H9 (cell line): Measurements from ENCODE around the gene NUTM2D. TPM values are rescaled to one million over a fixed set of nuclear protein-coding genes. Genes with fewer than 3 reads are reported as not detected.
"Not testable (repeated sequence)": the region's sequence is repeated elsewhere in the genome, so short reads cannot be mapped to it uniquely, and the experiment has no call there.

Experiments used
- DNase-seq: peaks from one replicate; pipeline ENCODE4 v3.0.0-alpha.2; 2017
- H2AFZ ChIP-seq: one replicate; pipeline ENCODE4 v1.6.1; 2013; ENCODE audit warnings: mild to moderate bottlenecking, low read length, control low read depth, moderate library complexity
- H2AK5ac ChIP-seq: 2 replicates; pipeline ENCODE4 v1.6.1; 2013; ENCODE audit warnings: low read length, control low read depth, mixed read lengths; ENCODE audit not compliant: insufficient read length
- H2BK120ac ChIP-seq: one replicate; pipeline ENCODE4 v1.6.1; 2013; ENCODE audit warnings: low read depth, mild to moderate bottlenecking, low read length, control low read depth, inconsistent platforms; ENCODE audit not compliant: poor library complexity, severe bottlenecking
- H2BK12ac ChIP-seq: 2 replicates; pipeline ENCODE4 v1.6.1; 2013; ENCODE audit warnings: low read length, control low read depth, mixed read lengths, low read depth; ENCODE audit not compliant: insufficient read length
- H2BK15ac ChIP-seq: 2 replicates; pipeline ENCODE4 v1.6.1; 2013; ENCODE audit warnings: low read depth, low read length, control low read depth
- H2BK20ac ChIP-seq: one replicate; pipeline ENCODE4 v1.6.1; 2013; ENCODE audit warnings: low read depth, mild to moderate bottlenecking, low read length, control low read depth, inconsistent platforms; ENCODE audit not compliant: poor library complexity, severe bottlenecking
- H2BK5ac ChIP-seq: 2 replicates; pipeline ENCODE4 v1.6.1; 2013; ENCODE audit warnings: low read length, control low read depth, mixed read lengths; ENCODE audit not compliant: insufficient read length
- H3K14ac ChIP-seq: 2 replicates; pipeline ENCODE4 v1.6.1; 2013; ENCODE audit warnings: low read length, control low read depth; ENCODE audit not compliant: insufficient read depth
- H3K18ac ChIP-seq: 2 replicates; pipeline ENCODE4 v1.6.1; 2013; ENCODE audit warnings: low read depth, mild to moderate bottlenecking, mixed read lengths, low read length, control low read depth; ENCODE audit not compliant: insufficient read length
- H3K23ac ChIP-seq: 2 replicates; pipeline ENCODE4 v1.6.1; 2013; ENCODE audit warnings: low read length, control low read depth, mixed read lengths, low read depth; ENCODE audit not compliant: insufficient read length
- H3K23me2 ChIP-seq: 2 replicates; pipeline ENCODE4 v1.6.1; 2013; ENCODE audit warnings: low read depth, mild to moderate bottlenecking, mixed read lengths, low read length, control low read depth; ENCODE audit not compliant: insufficient read length, poor library complexity, severe bottlenecking
- H3K27ac ChIP-seq: 2 replicates; pipeline ENCODE4 v1.5.1; 2013; ENCODE audit warnings: low read length, control low read depth, mixed read lengths, low read depth; ENCODE audit not compliant: insufficient read length
- H3K27me3 ChIP-seq: 2 replicates; pipeline ENCODE4 v1.6.1; 2013; ENCODE audit warnings: low read length, control low read depth, inconsistent platforms; ENCODE audit not compliant: insufficient read depth
- H3K4ac ChIP-seq: 2 replicates; pipeline ENCODE4 v1.6.1; 2013; ENCODE audit warnings: low read depth, mild to moderate bottlenecking, control low read depth, inconsistent platforms, low read length, moderate library complexity
- H3K4me1 ChIP-seq: 2 replicates; pipeline ENCODE4 v1.6.1; 2013; ENCODE audit warnings: low read length, control low read depth, inconsistent platforms; ENCODE audit not compliant: insufficient read depth
- H3K4me2 ChIP-seq: 2 replicates; pipeline ENCODE4 v1.6.1; 2013; ENCODE audit warnings: low read length, control low read depth, mixed read lengths; ENCODE audit not compliant: insufficient read length, insufficient read depth
- H3K56ac ChIP-seq: 2 replicates; pipeline ENCODE4 v1.6.1; 2013; ENCODE audit warnings: low read depth, mild to moderate bottlenecking, mixed read lengths, low read length, control low read depth; ENCODE audit not compliant: insufficient read length
- H3K79me1 ChIP-seq: 2 replicates; pipeline ENCODE4 v1.6.1; 2013; ENCODE audit warnings: low read depth, mild to moderate bottlenecking, moderate library complexity, low read length, control low read depth, inconsistent platforms; ENCODE audit not compliant: insufficient read depth, poor library complexity, severe bottlenecking
- H3K79me2 ChIP-seq: 2 replicates; pipeline ENCODE4 v1.6.1; 2013; ENCODE audit warnings: low read length, control low read depth, inconsistent platforms; ENCODE audit not compliant: insufficient read depth
- H3K9ac ChIP-seq: 2 replicates; pipeline ENCODE4 v1.6.1; 2013; ENCODE audit warnings: low read length, control low read depth, mixed read lengths; ENCODE audit not compliant: insufficient read length; ENCODE audit errors: extremely low read depth
- H3K9me3 ChIP-seq: one replicate; pipeline ENCODE4 v1.6.1; 2013; ENCODE audit warnings: low read depth, low read length, inconsistent platforms; ENCODE audit not compliant: control insufficient read depth
- H3T11ph ChIP-seq: one replicate; pipeline ENCODE4 v1.6.1; 2013; ENCODE audit warnings: mild to moderate bottlenecking, low read length, control low read depth, inconsistent platforms
- H4K20me1 ChIP-seq: one replicate; pipeline ENCODE4 v1.6.1; 2013; ENCODE audit not compliant: control insufficient read depth, insufficient read length, insufficient read depth
- H4K5ac ChIP-seq: 2 replicates; pipeline ENCODE4 v1.6.1; 2013; ENCODE audit warnings: low read depth, mild to moderate bottlenecking, mixed read lengths, low read length, control low read depth; ENCODE audit not compliant: insufficient read length
- H4K8ac ChIP-seq: replicated peaks from 2 replicates; pipeline ENCODE4 v1.6.1; 2013; ENCODE audit warnings: low read length, control low read depth, mixed read lengths, low read depth; ENCODE audit not compliant: insufficient read length
- H4K91ac ChIP-seq: 2 replicates; pipeline ENCODE4 v1.6.1; 2013; ENCODE audit warnings: low read depth, mild to moderate bottlenecking, moderate library complexity, mixed read lengths, low read length, control low read depth; ENCODE audit not compliant: insufficient read length
- H3K27ac Mint-ChIP-seq, 3 experiments: 2 replicates in 2 of 3; 3 replicates in 1 of 3; pipeline ENCODE4 v1.8.0; 2020 to 2021; ENCODE audit warnings: mixed read lengths in 3 of 3, mild to moderate bottlenecking in 1 of 3, moderate library complexity in 1 of 3
- H3K27me3 Mint-ChIP-seq: 2 replicates; pipeline ENCODE4 v1.8.0; 2021; ENCODE audit warnings: low read depth, mild to moderate bottlenecking, moderate library complexity, mixed read lengths
- H3K36me3 Mint-ChIP-seq, 3 experiments: 2 replicates in 2 of 3; 3 replicates in 1 of 3; pipeline ENCODE4 v1.8.0; 2020 to 2021; ENCODE audit warnings: low read depth in 3 of 3, mixed read lengths in 3 of 3; ENCODE audit not compliant: insufficient read depth in 1 of 3
- H3K4me1 Mint-ChIP-seq, 2 experiments: 2 replicates each; pipeline ENCODE4 v1.8.0; 2020; ENCODE audit warnings: mixed read lengths in 2 of 2
- H3K4me3 Mint-ChIP-seq, 2 experiments: 2 replicates in 1 of 2; 3 replicates in 1 of 2; pipeline ENCODE4 v1.8.0; 2020 to 2021; ENCODE audit warnings: mild to moderate bottlenecking in 2 of 2, mixed read lengths in 2 of 2, moderate library complexity in 1 of 2
- H3K9me3 Mint-ChIP-seq, 2 experiments: 2 replicates in 1 of 2; 3 replicates in 1 of 2; pipeline ENCODE4 v1.8.0; 2020; ENCODE audit warnings: mild to moderate bottlenecking in 2 of 2, mixed read lengths in 2 of 2, moderate library complexity in 1 of 2
- WGBS: extraction: QIAGEN DNeasy Blood & Tissue Kit; methylation state at CpG from one replicate; pipeline ENCODE4 v1.1.7; 2013; ENCODE audit warnings: missing lambda C conversion rate, low lambda C conversion rate, mixed read lengths; ENCODE audit not compliant: insufficient read length; ENCODE audit errors: extremely low coverage; 5-methylcytosine and 5-hydroxymethylcytosine counted together
- total RNA-seq: library from RNA; stranded (reverse); gene quantifications from 2 replicates; pipeline ENCODE4 v1.2.1, GENCODE V29; 2021

NUTM2D gene
- total RNA-seq, 1 experiment from 2014 or later, result 3.5 TPM

GRCh38 chr10:87341546-87342142, 15.9 kb upstream of the NUTM2D start:
- not testable (repeated sequence) for H2BK12ac ChIP-seq, H3K56ac ChIP-seq, H3K4me1 Mint-ChIP-seq, H3K23me2 ChIP-seq, H2AFZ ChIP-seq, H2BK20ac ChIP-seq, H3K4me2 ChIP-seq, H3K79me2 ChIP-seq, H3K79me1 ChIP-seq, H3K9me3 Mint-ChIP-seq, H3T11ph ChIP-seq, H4K91ac ChIP-seq, H2BK5ac ChIP-seq, H2AK5ac ChIP-seq, H3K4me1 ChIP-seq, H3K18ac ChIP-seq, H4K5ac ChIP-seq, DNase-seq, H3K23ac ChIP-seq, H3K9ac ChIP-seq, H4K8ac ChIP-seq, H3K27me3 ChIP-seq, H3K27ac Mint-ChIP-seq, H2BK120ac ChIP-seq, H3K4ac ChIP-seq, H3K9me3 ChIP-seq, H3K36me3 Mint-ChIP-seq, H3K27ac ChIP-seq, H3K14ac ChIP-seq, H2BK15ac ChIP-seq, H4K20me1 ChIP-seq, H3K27me3 Mint-ChIP-seq
- peak overlapping the region; percentile 79 to 91 for H3K4me3 Mint-ChIP-seq
- WGBS, result no CpG with 5 or more reads among the region's 54 CpGs

GRCh38 chr10:87342249-87342710, 15.3 kb upstream of the NUTM2D start:
- H2BK20ac ChIP-seq, H3K36me3 Mint-ChIP-seq, H3K23ac ChIP-seq, H4K8ac ChIP-seq, H3T11ph ChIP-seq, H3K9me3 Mint-ChIP-seq, H3K4me1 Mint-ChIP-seq, H3K27ac ChIP-seq, H2BK15ac ChIP-seq, H3K9me3 ChIP-seq, H3K27me3 Mint-ChIP-seq, H2BK120ac ChIP-seq, H3K79me1 ChIP-seq, H2AFZ ChIP-seq, H3K56ac ChIP-seq, H3K23me2 ChIP-seq, H3K79me2 ChIP-seq, H3K4me1 ChIP-seq, H3K27me3 ChIP-seq, H3K18ac ChIP-seq, H4K91ac ChIP-seq, H3K4ac ChIP-seq, H2AK5ac ChIP-seq, H2BK5ac ChIP-seq, H3K4me2 ChIP-seq, H2BK12ac ChIP-seq, H4K20me1 ChIP-seq, H4K5ac ChIP-seq: not testable (repeated sequence)
- Histone ChIP-seq H3K14ac (peak overlapping the region; percentile 93), H3K9ac (peak overlapping the region; percentile 70)
- peak overlapping the region; percentile 61 to 96 (median 93); a peak in 5 of 7 replicates for H3K27ac Mint-ChIP-seq
- whole genome bisulfite sequencing, result no CpG with 5 or more reads among the region's 43 CpGs
- H3K4me3 Mint-ChIP-seq, result peak overlapping the region; percentile 86 to 92
- peak; percentile 83 for DNase-seq
